GM18526 (cell line): ENCODE results near the gene RAP2B.

ENCODE experiments used
- POLR2A ChIP-seq: IDR thresholded peaks from 3 replicates; pipeline ENCODE4 v1.6.1; 2011; ENCODE audit not compliant: insufficient read length; ENCODE audit errors: extremely low read depth

Gene RAP2B

GRCh38 chr3:153172796-153173757, 11.1 kb downstream of the RAP2B start:
- TF ChIP-seq POLR2A: no peak

- no peak for TF ChIP-seq POLR2A
Observed at GRCh38 chr3:153173758-153174516, 11.9 kb downstream of the RAP2B start.

GRCh38 chr3:153176197-153176596, 14.2 kb downstream of the RAP2B start:
- no peak for TF ChIP-seq POLR2A

- no peak for TF ChIP-seq POLR2A
Observed at GRCh38 chr3:153180860-153181372, 18.9 kb downstream of the RAP2B start.

- no peak for TF ChIP-seq POLR2A
Observed at GRCh38 chr3:153182501-153183293, 20.7 kb downstream of the RAP2B start.

GRCh38 chr3:153190923-153191322, 28.9 kb downstream of the RAP2B start:
- no peak for TF ChIP-seq POLR2A

- TF ChIP-seq POLR2A: no peak
Observed at GRCh38 chr3:153192327-153192726, 30.3 kb downstream of the RAP2B start.

GRCh38 chr3:153195349-153195879, 33.4 kb downstream of the RAP2B start:
- TF ChIP-seq POLR2A: no peak

- TF ChIP-seq POLR2A: no peak
Observed at GRCh38 chr3:153209596-153209995, 47.6 kb downstream of the RAP2B start.

GRCh38 chr3:153210146-153210545, 48.1 kb downstream of the RAP2B start:
- TF ChIP-seq POLR2A: no peak

- no peak for TF ChIP-seq POLR2A
Observed at GRCh38 chr3:153210660-153211059, 48.6 kb downstream of the RAP2B start.

- no peak for TF ChIP-seq POLR2A
Observed at GRCh38 chr3:153215497-153215896, 53.5 kb downstream of the RAP2B start.

GRCh38 chr3:153215966-153216365, 53.9 kb downstream of the RAP2B start:
- TF ChIP-seq POLR2A: no peak

GRCh38 chr3:153216928-153217327, 54.9 kb downstream of the RAP2B start:
- TF ChIP-seq POLR2A: no peak

GRCh38 chr3:153219146-153219545, 57.1 kb downstream of the RAP2B start:
- no peak for TF ChIP-seq POLR2A
